KBM-7 (cell line): ENCODE data around the gene SLC4A4.
A peak's percentile ranks its signal among the peaks of the same experiment; 100 is the strongest.
"Not testable (repeated sequence)": the region's sequence is repeated elsewhere in the genome, so short reads cannot be mapped to it uniquely, and the experiment has no call there.

Source experiments
- DNase-seq: peaks from one replicate; pipeline ENCODE4 v3.0.0-alpha.2; 2015
- in situ Hi-C: fragments of 300-500 bp; cut with MboI; formaldehyde crosslinking; loops from 2 replicates; pipeline ENCODE4 v1.14.3; 2020; ENCODE audit warnings: low sequenced_read_pairs, low pct_unique_long_range_greater_than_20kb, mixed read lengths

The SLC4A4 gene

DNA sequence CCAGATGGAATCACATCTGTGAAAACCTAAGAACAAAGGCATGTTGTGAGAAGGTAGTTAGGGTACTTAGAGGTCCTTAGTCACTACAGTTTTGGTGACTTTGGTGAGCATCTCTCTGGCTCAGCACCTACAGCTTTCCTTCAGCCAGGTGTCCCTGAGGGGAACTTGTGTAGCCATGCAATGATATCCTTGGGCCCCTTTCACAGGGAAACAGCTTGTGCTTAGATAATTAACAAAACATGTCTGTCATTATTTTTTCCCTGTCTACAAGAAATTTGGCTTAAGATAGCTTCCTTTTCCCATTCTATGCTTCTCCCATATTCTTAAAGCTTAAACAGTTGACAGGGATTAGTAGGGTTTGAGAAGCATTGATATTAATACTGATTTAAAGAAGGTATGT is 63.8 kb downstream of the SLC4A4 start:
- in situ Hi-C loops, result no loop called here
- DNase-seq, result no peak

- no peak for DNase-seq
- in situ Hi-C loops, result no loop called here
These were observed 65.2 kb downstream of the SLC4A4 start for GRCh38 chr4:71404049-71404448.

- DNase-seq, result no peak
These were observed 67.0 kb downstream of the SLC4A4 start for GRCh38 chr4:71405791-71406190.

GRCh38 chr4:71406459-71406963 is 67.7 kb downstream of the SLC4A4 start:
- DNase-seq, result peak; percentile 69
- in situ Hi-C loops, result no loop called here

More at GRCh38 chr4:71405791-71406190, 67.0 kb downstream of the SLC4A4 start:
- in situ Hi-C loops, result no loop called here

DNA sequence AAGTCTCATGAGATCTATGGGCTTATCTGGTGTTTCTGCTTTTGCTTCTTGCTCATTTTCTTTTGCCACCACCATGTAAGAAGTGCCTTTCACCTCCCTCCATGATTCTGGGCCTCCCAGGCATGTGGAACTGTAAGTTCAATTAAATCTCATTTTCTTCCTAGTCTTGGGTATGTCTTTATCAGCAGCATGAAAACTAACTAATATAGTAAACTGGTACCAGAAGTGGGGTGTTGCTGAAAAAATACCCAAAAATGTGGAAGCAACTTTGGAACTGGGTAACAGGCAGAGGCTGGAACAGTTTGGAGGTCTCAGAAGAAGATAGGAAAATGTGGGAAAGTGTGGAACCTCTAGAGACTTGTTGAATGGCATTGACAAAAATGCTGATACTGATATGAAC is 70.1 kb downstream of the SLC4A4 start:
- in situ Hi-C loops, DNase-seq: not testable (repeated sequence)

- no peak for DNase-seq
- in situ Hi-C loops, result no loop called here
These were observed 73.2 kb downstream of the SLC4A4 start for GRCh38 chr4:71411981-71412380.

DNA sequence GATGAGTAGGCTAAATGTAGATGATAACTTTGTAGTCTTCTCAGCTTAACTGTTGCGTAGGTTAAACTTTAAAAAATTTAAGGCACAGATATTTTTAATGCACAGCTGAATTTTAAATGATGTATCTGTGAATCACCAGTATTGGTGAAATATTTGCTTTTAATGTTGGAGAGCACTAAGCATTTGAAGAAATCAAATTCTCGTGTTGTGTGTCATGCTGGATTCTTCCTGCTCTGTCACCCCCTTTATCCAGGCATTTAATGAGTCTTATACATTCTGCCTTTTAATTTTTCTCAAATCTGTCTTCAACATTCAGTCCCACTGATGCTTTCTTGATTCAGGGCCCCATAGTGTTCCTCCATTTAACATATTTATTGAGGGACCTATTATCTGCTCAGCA is 76.7 kb downstream of the SLC4A4 start:
- DNase-seq, result no peak
- in situ Hi-C loops, result no loop called here

- no peak for DNase-seq
- in situ Hi-C loops, result no loop called here
These were observed 78.3 kb downstream of the SLC4A4 start for GRCh38 chr4:71417150-71417549.

DNA sequence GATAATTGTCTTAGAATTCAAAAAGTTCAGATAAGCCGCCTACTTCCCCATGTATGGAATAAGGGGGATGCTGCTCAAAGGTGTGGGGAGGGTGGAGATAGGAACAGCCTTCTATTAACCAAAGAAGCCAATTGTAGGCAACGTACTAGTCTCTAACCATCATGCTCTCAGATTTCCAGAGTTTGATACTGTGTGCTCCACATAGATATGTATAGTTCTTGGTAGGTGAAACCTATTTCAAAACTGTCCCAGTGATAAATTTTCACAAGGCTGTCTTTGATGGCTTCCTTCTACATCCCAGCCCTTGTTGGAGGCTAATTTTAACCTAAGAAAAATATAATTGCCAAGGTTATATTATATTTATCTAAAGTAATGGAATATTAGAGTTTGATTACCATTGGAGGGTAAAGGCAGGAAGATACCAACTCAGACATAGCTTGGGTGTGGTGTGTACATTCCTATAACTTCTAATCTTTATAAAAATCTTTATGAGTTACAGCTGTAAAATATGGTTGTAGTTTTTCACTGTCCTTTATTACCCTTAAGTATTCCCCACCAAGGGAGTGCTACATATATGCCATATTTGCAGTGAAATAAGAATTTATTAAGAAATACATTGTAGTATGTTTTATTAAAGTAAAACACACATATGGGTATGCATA is 87.7 kb downstream of the SLC4A4 start:
- no peak for DNase-seq
- in situ Hi-C loops, result no loop called here

DNA sequence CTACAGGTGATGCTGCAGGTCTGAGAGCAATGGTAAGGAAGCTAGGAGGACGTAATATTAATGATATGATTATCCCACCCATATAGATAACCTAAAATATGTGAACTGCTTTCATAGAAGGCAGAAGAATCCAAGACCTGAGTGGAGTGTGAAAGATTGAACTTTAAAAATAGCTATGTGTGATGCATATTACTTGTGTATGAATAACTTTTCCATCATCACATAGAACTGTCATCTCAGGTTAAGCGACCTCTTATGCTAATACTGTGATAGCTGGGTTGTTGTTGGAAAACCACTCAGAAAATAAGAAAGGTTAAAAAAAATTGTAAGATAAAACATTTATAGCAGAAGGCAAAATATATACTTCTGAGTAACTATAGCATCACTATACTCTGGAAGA is 90.3 kb downstream of the SLC4A4 start:
- in situ Hi-C loops, result no loop called here
- no peak for DNase-seq

DNA sequence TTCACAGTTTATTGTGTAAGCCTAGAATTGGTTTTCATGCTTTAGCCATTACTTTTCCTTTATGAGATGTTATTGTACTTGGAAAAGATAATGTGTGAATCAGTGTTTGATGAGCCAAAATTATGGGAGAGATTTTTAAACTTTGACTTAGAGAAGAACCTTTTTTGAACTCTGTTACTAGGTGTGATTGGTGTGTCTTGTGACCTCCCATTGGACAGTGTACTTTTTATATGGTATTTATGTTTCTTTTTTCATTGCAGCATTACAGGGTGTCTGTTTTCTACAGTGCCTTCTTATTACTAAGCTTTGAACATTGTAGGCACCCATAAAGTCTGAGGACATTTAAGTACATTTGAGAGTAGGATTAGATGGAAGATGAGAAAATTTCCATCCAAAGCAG is 91.1 kb downstream of the SLC4A4 start:
- in situ Hi-C loops, result no loop called here
- no peak for DNase-seq

DNA sequence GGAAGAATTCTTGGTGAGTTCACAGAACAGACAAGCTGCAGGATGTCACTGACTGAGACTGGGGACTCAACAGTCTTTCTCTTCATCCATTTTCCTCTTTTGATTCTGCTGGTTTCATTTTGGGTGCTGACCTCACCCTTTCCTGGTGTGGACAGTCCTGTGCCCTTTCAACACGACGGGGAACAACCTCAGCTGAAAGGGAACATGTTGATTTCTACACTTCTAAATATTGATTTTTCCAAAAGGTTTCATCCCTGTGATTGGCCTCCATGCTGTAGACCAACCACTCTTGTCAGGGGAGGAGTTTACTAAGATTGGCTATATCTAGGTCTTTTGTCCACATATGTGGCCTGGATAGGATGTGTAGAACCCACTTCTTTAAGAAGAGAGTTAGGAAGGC is 91.8 kb downstream of the SLC4A4 start:
- in situ Hi-C loops, result no loop called here
- no peak for DNase-seq

GRCh38 chr4:71440612-71441011 is 101.8 kb downstream of the SLC4A4 start:
- no peak for DNase-seq
- in situ Hi-C loops, result no loop called here

- in situ Hi-C loops, result no loop called here
- no peak for DNase-seq
These were observed 102.7 kb downstream of the SLC4A4 start for GRCh38 chr4:71441186-71442169.

DNA sequence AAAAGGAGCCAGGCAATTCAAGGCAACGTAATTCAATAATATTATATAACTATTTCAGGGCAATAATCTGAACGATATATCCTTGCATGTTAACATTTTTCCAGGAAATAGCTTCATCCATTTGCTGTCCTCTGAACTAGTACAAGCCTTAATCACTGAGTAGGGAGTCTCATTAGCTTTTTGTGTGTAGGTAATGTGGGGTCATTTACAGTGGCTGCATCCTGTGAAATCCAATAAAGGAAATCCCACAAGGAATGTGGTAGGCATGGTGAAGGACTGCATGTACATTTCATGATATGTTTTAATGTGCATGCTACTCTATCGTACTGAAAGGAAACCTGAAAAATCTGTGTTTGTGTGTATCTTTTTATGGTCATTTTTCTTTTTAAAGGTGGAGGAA is 103.5 kb downstream of the SLC4A4 start:
- no peak for DNase-seq
- in situ Hi-C loops, result no loop called here

- no peak for DNase-seq
- in situ Hi-C loops, result no loop called here
These were observed 105.6 kb downstream of the SLC4A4 start for GRCh38 chr4:71444395-71444794.

DNA sequence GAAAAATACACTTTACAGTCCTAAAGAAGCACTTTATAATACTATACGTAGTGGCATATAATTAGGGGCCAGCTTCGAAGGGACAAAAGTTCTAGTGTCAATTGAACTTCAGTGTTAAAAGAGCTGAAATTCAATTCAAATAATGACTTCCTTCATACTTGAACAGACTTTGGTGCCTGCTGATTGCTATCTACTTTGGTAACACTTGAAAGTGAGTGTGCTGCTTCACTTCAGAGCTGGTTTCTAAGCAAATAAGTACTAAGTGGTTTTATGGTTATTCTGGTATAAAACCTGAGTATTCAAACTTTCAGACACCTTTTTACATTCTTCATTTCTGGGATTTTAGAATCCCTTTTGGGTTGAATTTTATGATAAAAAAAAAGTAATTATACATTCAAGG is 107.0 kb downstream of the SLC4A4 start:
- DNase-seq, result no peak
- in situ Hi-C loops, result no loop called here

DNA sequence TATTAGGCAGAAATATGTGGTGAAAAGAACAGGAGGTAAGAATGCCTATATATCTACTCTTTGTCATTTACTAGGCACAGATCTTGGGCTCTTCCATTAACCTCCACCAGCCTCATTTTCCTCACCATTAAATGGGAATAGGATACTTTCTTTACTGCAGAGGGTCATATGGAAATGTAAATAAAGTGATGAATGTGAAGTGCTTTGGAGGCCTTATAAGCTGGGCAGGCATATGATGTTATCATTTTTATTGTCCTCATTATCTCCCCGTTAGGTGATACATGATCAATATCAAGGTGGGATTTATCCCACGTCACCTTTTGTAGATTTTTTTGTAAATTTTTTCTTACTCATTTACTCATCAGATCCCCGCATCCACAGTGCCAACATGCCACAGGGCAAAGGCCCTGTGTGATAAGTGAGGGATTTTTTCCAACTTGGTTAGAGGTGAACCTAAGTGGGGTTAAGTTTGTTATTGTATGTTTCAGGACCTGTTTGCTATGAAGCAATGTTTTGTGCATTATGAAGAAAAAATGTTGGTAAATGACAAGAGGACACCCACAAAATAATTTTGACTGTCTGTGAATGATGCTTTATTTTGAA is 107.8 kb downstream of the SLC4A4 start:
- DNase-seq, result no peak
- in situ Hi-C loops, result no loop called here

DNA sequence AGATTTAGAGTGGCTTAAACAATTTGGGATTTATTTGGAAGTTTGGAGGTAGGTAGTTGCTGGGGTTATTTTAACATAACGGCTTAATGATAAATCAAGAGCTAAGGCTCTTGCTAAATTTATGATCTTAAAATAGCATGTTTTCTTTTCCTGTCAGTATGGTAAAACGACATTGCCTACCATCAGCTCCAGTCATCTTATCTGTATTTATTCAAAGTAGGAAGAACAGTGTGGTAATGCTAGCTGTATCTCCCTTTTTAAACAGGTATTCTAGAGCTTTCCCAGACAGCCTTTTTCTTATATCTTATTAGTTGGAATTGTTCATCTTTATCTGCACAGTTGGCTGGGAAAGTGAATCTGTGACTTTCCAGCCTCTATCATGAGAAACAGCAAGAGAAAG is 110.2 kb downstream of the SLC4A4 start:
- DNase-seq, result no peak
- in situ Hi-C loops, result no loop called here

- in situ Hi-C loops, result no loop called here
- DNase-seq, result no peak
These were observed 111.1 kb downstream of the SLC4A4 start for GRCh38 chr4:71449878-71450277.
